Loucy (cell line): Measurements from ENCODE around the gene NDST4.

Source experiments
- EZH2phosphoT487 ChIP-seq: fragments of 200-600 bp; IDR thresholded peaks from 2 replicates; pipeline ENCODE4 v1.6.1; 2018; ENCODE audit warnings: antibody characterized with exemption, mild to moderate bottlenecking, moderate library complexity, borderline replicate concordance
- TF ChIP-seq, protein P1 (sequence below): fragments of 200-600 bp; sonication (generic); conservative IDR thresholded peaks from 2 replicates; pipeline ENCODE4 v1.5.1; 2014; ENCODE audit warnings: mild to moderate bottlenecking, antibody characterized with exemption, low read length

- TF ChIP-seq, protein P1, sequence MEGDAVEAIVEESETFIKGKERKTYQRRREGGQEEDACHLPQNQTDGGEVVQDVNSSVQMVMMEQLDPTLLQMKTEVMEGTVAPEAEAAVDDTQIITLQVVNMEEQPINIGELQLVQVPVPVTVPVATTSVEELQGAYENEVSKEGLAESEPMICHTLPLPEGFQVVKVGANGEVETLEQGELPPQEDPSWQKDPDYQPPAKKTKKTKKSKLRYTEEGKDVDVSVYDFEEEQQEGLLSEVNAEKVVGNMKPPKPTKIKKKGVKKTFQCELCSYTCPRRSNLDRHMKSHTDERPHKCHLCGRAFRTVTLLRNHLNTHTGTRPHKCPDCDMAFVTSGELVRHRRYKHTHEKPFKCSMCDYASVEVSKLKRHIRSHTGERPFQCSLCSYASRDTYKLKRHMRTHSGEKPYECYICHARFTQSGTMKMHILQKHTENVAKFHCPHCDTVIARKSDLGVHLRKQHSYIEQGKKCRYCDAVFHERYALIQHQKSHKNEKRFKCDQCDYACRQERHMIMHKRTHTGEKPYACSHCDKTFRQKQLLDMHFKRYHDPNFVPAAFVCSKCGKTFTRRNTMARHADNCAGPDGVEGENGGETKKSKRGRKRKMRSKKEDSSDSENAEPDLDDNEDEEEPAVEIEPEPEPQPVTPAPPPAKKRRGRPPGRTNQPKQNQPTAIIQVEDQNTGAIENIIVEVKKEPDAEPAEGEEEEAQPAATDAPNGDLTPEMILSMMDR: no peak
- no peak for TF ChIP-seq EZH2phosphoT487
Observed at GRCh38 chr4:114857831-114858230, 255.6 kb downstream of the NDST4 start.
